ENCODE measurements around the gene IFI16.
"Not testable (repeated sequence)": the region's sequence is repeated elsewhere in the genome, so short reads cannot be mapped to it uniquely, and the experiment has no call there.

IFI16 gene

GRCh38 chr1:159098596-159098995 is 88.9 kb downstream of the IFI16 start:
- peak; percentile 10 for DNase-seq (ENCODE audit: low spot score)

- DNase-seq (ENCODE audit: low spot score) = no peak
Measured at GRCh38 chr1:159100589-159100988, 90.9 kb downstream of the IFI16 start.

GRCh38 chr1:159103021-159103420 is 93.3 kb downstream of the IFI16 start:
- DNase-seq (ENCODE audit: low spot score) = not testable (repeated sequence)

All from pons (tissue), 1 donor.